ENCODE results near the gene AKAP13.

DNA sequence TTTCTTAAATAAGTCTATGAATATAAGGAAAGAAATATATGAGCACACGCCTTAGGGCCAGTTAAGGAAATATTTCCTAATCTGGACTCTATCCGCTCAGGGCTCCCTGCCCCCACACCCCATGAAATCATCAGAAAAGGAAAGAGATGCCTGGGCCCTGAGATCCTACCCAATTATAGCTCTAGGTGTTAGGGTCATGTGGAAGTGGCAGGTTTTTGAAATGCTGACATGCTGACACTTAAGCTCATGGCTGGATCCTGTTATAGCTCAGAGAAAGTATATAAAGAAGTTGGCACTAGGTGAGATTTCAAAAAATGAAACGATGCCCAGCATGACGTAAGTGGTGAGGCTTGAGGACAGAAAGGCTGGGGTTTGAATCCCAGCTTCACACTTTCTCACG is 43.5 kb upstream of the AKAP13 start:
- TF ChIP-seq, protein P1, sequence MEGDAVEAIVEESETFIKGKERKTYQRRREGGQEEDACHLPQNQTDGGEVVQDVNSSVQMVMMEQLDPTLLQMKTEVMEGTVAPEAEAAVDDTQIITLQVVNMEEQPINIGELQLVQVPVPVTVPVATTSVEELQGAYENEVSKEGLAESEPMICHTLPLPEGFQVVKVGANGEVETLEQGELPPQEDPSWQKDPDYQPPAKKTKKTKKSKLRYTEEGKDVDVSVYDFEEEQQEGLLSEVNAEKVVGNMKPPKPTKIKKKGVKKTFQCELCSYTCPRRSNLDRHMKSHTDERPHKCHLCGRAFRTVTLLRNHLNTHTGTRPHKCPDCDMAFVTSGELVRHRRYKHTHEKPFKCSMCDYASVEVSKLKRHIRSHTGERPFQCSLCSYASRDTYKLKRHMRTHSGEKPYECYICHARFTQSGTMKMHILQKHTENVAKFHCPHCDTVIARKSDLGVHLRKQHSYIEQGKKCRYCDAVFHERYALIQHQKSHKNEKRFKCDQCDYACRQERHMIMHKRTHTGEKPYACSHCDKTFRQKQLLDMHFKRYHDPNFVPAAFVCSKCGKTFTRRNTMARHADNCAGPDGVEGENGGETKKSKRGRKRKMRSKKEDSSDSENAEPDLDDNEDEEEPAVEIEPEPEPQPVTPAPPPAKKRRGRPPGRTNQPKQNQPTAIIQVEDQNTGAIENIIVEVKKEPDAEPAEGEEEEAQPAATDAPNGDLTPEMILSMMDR (IDR thresholded peaks at IDR 0.05), result no peak
- no peak for TF ChIP-seq POLR2A (IDR thresholded peaks at IDR 0.05)
- TF ChIP-seq EP300 (IDR thresholded peaks at IDR 0.05), result no peak
